Measurements from ENCODE around the gene IGSF5. TPM values are rescaled to one million over a fixed set of nuclear protein-coding genes. Genes with fewer than 3 reads are reported as not detected.

IGSF5 gene
- total RNA-seq, 1 donor: not detected

DNA sequence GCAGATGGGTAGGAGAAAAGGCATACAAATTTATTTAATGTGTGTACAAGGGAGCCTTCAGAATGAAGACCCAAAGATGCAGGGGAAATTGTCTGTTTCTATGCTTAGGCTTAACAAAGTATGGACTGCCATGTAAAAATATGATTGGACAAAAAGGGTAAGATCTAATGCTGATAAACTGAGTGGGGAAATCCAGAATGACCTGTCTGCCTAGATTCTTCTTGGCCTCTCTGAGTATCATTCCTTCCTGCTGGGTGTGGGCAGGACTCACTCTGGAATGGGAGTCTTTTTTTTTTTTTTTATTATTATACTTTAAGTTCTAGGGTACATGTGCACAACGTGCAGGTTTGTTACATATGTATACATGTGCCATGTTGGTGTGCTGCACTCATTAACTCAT is 61.0 kb downstream of the IGSF5 start:
- TF ChIP-seq, protein P1, sequence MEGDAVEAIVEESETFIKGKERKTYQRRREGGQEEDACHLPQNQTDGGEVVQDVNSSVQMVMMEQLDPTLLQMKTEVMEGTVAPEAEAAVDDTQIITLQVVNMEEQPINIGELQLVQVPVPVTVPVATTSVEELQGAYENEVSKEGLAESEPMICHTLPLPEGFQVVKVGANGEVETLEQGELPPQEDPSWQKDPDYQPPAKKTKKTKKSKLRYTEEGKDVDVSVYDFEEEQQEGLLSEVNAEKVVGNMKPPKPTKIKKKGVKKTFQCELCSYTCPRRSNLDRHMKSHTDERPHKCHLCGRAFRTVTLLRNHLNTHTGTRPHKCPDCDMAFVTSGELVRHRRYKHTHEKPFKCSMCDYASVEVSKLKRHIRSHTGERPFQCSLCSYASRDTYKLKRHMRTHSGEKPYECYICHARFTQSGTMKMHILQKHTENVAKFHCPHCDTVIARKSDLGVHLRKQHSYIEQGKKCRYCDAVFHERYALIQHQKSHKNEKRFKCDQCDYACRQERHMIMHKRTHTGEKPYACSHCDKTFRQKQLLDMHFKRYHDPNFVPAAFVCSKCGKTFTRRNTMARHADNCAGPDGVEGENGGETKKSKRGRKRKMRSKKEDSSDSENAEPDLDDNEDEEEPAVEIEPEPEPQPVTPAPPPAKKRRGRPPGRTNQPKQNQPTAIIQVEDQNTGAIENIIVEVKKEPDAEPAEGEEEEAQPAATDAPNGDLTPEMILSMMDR (IDR thresholded peaks at IDR 0.05; ENCODE audit: insufficient read depth, low read depth, low read length): no peak

GRCh38 chr21:39807738-39808137 is 62.8 kb downstream of the IGSF5 start:
- H3K4me3 ChIP-seq (ENCODE audit: low read depth, low read length): no peak overlapping the region
- TF ChIP-seq, protein P1 (IDR thresholded peaks at IDR 0.05; ENCODE audit: insufficient read depth, low read depth, low read length): no peak
- no peak for DNase-seq (ENCODE audit: low read depth)

More for the DNA sequence above, 61.0 kb downstream of the IGSF5 start:
- no peak overlapping the region for H3K4me3 ChIP-seq (ENCODE audit: low read depth, low read length)
- DNase-seq (ENCODE audit: low read depth): no peak

DNA sequence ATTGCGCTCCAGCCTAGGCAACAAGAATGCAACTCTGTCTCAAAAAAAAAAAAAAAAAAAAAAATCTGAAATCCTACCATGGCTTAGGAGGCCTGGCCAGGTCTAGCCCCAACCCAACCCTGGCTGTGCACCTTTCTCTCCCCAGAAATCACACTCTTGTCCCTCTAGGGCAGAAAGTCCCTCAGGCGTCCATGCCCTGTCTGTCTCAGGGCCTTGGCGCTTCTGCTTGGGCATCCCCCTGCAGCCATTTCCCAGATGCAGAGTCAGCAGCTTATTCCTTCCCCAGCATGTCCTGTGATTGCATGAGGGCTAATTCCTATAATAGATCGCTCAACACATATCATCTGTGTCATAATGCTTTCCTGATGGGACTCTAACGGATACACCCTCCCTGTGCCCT is 65.0 kb downstream of the IGSF5 start:
- H3K4me3 ChIP-seq (ENCODE audit: low read depth, low read length): no peak overlapping the region
- TF ChIP-seq, protein P1 (IDR thresholded peaks at IDR 0.05; ENCODE audit: insufficient read depth, low read depth, low read length): no peak
- no peak for DNase-seq (ENCODE audit: low read depth)

DNA sequence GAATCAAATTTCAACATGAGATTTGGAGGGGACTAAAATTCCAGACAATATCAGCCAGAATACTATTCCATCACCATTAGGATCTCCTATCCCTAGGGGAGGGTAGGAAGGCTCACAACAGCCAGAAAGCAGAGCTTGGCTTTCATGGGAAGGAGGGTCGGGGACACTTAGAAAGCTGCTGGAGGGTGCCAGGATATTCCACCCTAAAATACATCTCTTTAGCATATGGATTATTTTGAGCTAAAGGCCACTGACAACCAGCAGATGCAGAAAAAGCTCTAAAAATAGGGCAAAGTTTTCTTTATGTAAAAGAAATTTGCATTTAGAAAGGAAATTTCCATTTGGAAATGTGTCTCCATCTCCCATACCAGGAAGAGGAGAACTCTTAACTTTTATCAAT is 68.0 kb downstream of the IGSF5 start:
- no peak for DNase-seq (ENCODE audit: low read depth)
- TF ChIP-seq, protein P1 (IDR thresholded peaks at IDR 0.05; ENCODE audit: insufficient read depth, low read depth, low read length): no peak

DNA sequence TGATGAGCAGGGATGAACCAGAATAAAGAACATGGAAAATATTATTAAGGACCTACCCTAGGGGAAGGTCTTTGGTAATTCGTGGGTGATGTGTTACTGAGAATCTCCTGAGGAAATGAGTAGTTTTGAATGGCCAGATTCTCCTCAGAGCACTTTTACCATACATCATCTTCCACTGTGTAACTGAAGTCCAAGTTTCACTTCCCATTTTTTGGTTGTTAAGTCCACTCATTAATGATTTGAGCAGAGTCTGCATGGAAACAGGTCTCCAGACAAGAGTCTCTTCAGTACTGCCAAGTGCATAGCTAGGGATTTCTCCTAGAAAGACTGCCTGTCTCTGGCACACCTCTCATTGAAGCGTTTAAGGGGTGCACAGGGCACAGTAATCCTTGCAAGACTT is 73.6 kb downstream of the IGSF5 start:
- no peak for DNase-seq (ENCODE audit: low read depth)
- no peak overlapping the region for H3K4me3 ChIP-seq (ENCODE audit: low read depth, low read length)
- TF ChIP-seq, protein P1 (IDR thresholded peaks at IDR 0.05; ENCODE audit: insufficient read depth, low read depth, low read length): no peak

More for the DNA sequence above, 68.0 kb downstream of the IGSF5 start:
- no peak overlapping the region for H3K4me3 ChIP-seq (ENCODE audit: low read depth, low read length)

- TF ChIP-seq, protein P1 (IDR thresholded peaks at IDR 0.05; ENCODE audit: insufficient read depth, low read depth, low read length): no peak
- no peak overlapping the region for H3K4me3 ChIP-seq (ENCODE audit: low read depth, low read length)
- DNase-seq (ENCODE audit: low read depth): no peak
Observed at GRCh38 chr21:39822042-39822441, 77.1 kb downstream of the IGSF5 start.

DNA sequence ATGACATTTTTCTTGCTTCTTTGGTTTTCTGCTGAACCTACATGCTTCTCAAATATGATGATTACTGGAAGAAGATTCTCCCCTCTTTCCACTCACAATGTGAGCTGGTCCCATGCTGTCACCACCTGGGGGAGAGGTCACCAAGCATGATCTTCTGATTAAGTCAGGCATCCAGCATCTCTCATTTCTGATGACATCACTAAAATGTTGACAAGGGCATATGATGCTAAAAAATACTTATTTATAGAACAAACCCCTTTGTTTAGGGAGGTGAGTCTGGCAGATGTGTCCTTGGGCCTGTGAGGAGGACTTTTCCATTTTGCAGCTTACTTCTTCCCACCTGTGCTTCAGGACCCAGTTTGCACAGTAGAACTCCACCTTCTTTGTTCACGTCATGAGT is 80.3 kb downstream of the IGSF5 start:
- no peak for DNase-seq (ENCODE audit: low read depth)
- TF ChIP-seq, protein P1 (IDR thresholded peaks at IDR 0.05; ENCODE audit: insufficient read depth, low read depth, low read length): no peak
- no peak overlapping the region for H3K4me3 ChIP-seq (ENCODE audit: low read depth, low read length)

All from fibroblast of villous mesenchyme (primary cell).